IMR-90 (cell line): ENCODE measurements around the gene THBS1. TPM values are rescaled to one million over a fixed set of nuclear protein-coding genes. Genes with fewer than 3 reads are reported as not detected.

Source experiments
- ATAC-seq: fragments of 200-7000 bp; cut with Tn5 transposase; 2 replicates; pipeline ENCODE4 v1.9.1; 2020; ENCODE audit warnings: low read depth, mild to moderate bottlenecking, moderate library complexity
- BruUV-seq: library from RNA; stranded (reverse); fragments of 400-500 nt; replicated peaks from 2 replicates; lab custom pipeline; 2021; lab: Mats Ljungman, UMichigan
- CTCF ChIA-PET: fragments of 300-600 bp; formaldehyde crosslinking; extraction: SDS; loops from one replicate; lab custom pipeline; 2021; ENCODE audit warnings: antibody characterized with exemption; lab: Yijun Ruan, JAX
- POLR2A ChIA-PET: fragments of 300-600 bp; sonication (Branson Sonifier 250); formaldehyde crosslinking; loops from one replicate; lab custom pipeline; 2022; ENCODE audit warnings: antibody characterized with exemption; ENCODE audit not compliant: unreplicated experiment; lab: Charles Lee
- DNase-seq: peaks from one replicate; pipeline ENCODE4 v3.0.0; 2013
- H2AFZ ChIP-seq: replicated peaks from 2 replicates; pipeline ENCODE3; 2013; ENCODE audit warnings: low read length, mild to moderate bottlenecking; ENCODE audit not compliant: poor library complexity
- H2AK5ac ChIP-seq: 2 replicates; pipeline ENCODE4 v1.6.1; 2013; ENCODE audit warnings: low read depth, low read length, inconsistent platforms
- H2AK9ac ChIP-seq: replicated peaks from 2 replicates; pipeline ENCODE3; 2013; ENCODE audit warnings: mild to moderate bottlenecking, low read depth, low read length, moderate library complexity; ENCODE audit not compliant: poor library complexity
- H2BK120ac ChIP-seq: 2 replicates; pipeline ENCODE4 v1.6.1; 2013; ENCODE audit warnings: low read depth, low read length, inconsistent platforms
- H2BK15ac ChIP-seq: 3 replicates; pipeline ENCODE4 v1.6.1; 2013; ENCODE audit warnings: low read depth, low read length, inconsistent platforms
- H2BK20ac ChIP-seq: 2 replicates; pipeline ENCODE4 v1.6.1; 2013; ENCODE audit warnings: low read depth, mild to moderate bottlenecking, inconsistent platforms, low read length, moderate library complexity
- H2BK5ac ChIP-seq: 2 replicates; pipeline ENCODE4 v1.6.1; 2013; ENCODE audit warnings: mild to moderate bottlenecking, low read depth, low read length, inconsistent platforms; ENCODE audit not compliant: poor library complexity, severe bottlenecking
- H3K14ac ChIP-seq: replicated peaks from 2 replicates; pipeline ENCODE4 v1.6.1; 2013; ENCODE audit warnings: low read depth, low read length, inconsistent platforms
- H3K18ac ChIP-seq: 2 replicates; pipeline ENCODE4 v1.6.1; 2013; ENCODE audit warnings: low read depth, low read length, control low read depth
- H3K23ac ChIP-seq: 2 replicates; pipeline ENCODE4 v1.6.1; 2013; ENCODE audit warnings: low read depth, low read length, inconsistent platforms
- H3K27ac ChIP-seq: 2 replicates; pipeline ENCODE4 v1.5.1; 2013; ENCODE audit warnings: mild to moderate bottlenecking, control low read depth, low read length; ENCODE audit not compliant: insufficient read depth
- H3K27me3 ChIP-seq: 2 replicates; pipeline ENCODE4 v1.6.1; 2013; ENCODE audit warnings: low read length; ENCODE audit not compliant: control insufficient read depth, insufficient read depth
- H3K36me3 ChIP-seq: 2 replicates; pipeline ENCODE4 v1.6.1; 2013; ENCODE audit warnings: low read length, mixed read lengths; ENCODE audit not compliant: control insufficient read depth, insufficient read depth
- H3K4ac ChIP-seq: 2 replicates; pipeline ENCODE4 v1.6.1; 2013; ENCODE audit warnings: low read depth, low read length, inconsistent platforms
- H3K4me1 ChIP-seq: 2 replicates; pipeline ENCODE4 v1.6.1; 2013; ENCODE audit warnings: low read length, mixed read lengths; ENCODE audit not compliant: control insufficient read depth, insufficient read depth
- H3K4me2 ChIP-seq: 2 replicates; pipeline ENCODE4 v1.6.1; 2013; ENCODE audit warnings: low read depth, mild to moderate bottlenecking, control low read depth, low read length, moderate library complexity
- H3K4me3 ChIP-seq: 2 replicates; pipeline ENCODE4 v1.5.1; 2013; ENCODE audit warnings: low read depth, mild to moderate bottlenecking, control low read depth, low read length, moderate library complexity; ENCODE audit not compliant: insufficient read depth
- H3K56ac ChIP-seq: 2 replicates; pipeline ENCODE4 v1.6.1; 2013; ENCODE audit warnings: low read length, inconsistent platforms; ENCODE audit not compliant: insufficient read depth; ENCODE audit errors: extremely low read depth
- H3K79me1 ChIP-seq, 2 experiments: 2 replicates each; pipeline ENCODE4 v1.6.1; 2013; ENCODE audit warnings: low read length in 2 of 2, inconsistent platforms in 1 of 2, low read depth in 1 of 2
- H3K9ac ChIP-seq: 2 replicates; pipeline ENCODE4 v1.6.1; 2013; ENCODE audit warnings: low read depth, low read length, control low read depth
- H3K9me1 ChIP-seq: 2 replicates; pipeline ENCODE4 v1.6.1; 2013; ENCODE audit warnings: low read length, inconsistent platforms; ENCODE audit not compliant: insufficient read depth
- H3K9me3 ChIP-seq: 2 replicates; pipeline ENCODE4 v1.6.1; 2013; ENCODE audit warnings: low read length; ENCODE audit not compliant: control insufficient read depth, insufficient read depth
- H4K20me1 ChIP-seq: 2 replicates; pipeline ENCODE4 v1.6.1; 2013; ENCODE audit warnings: low read length, inconsistent platforms; ENCODE audit not compliant: insufficient read depth
- H4K5ac ChIP-seq: 2 replicates; pipeline ENCODE4 v1.6.1; 2013; ENCODE audit warnings: mild to moderate bottlenecking, low read depth, low read length, control low read depth
- H4K8ac ChIP-seq, 2 experiments: 2 replicates each; pipeline ENCODE4 v1.6.1; 2013; ENCODE audit warnings: low read depth in 2 of 2, low read length in 2 of 2, control low read depth in 1 of 2, inconsistent platforms in 1 of 2
- H4K91ac ChIP-seq: 2 replicates; pipeline ENCODE4 v1.6.1; 2013; ENCODE audit warnings: low read depth, low read length, inconsistent platforms; ENCODE audit not compliant: insufficient read depth
- CEBPB ChIP-seq: IDR thresholded peaks from 2 replicates; pipeline ENCODE4 v1.6.1; 2012; ENCODE audit warnings: low read depth, low read length, improper control_type of control experiment
- CHD1 ChIP-seq: IDR thresholded peaks from 2 replicates; pipeline ENCODE4 v1.6.1; 2012; ENCODE audit warnings: low read depth, low read length, improper control_type of control experiment
- FOS ChIP-seq: fragments of 150-350 bp; IDR thresholded peaks from 2 replicates; pipeline ENCODE4 v1.6.1; 2016; ENCODE audit warnings: low read depth, low read length
- MAFK ChIP-seq: IDR thresholded peaks from 2 replicates; pipeline ENCODE4 v1.6.1; 2012; ENCODE audit warnings: low read depth, low read length, improper control_type of control experiment
- MAZ ChIP-seq: IDR thresholded peaks from 2 replicates; pipeline ENCODE4 v1.6.1; 2012; ENCODE audit warnings: low read depth, mild to moderate bottlenecking, low read length, improper control_type of control experiment, moderate library complexity, borderline replicate concordance
- MXI1 ChIP-seq: IDR thresholded peaks from 2 replicates; pipeline ENCODE4 v1.6.1; 2012; ENCODE audit warnings: low read depth, mild to moderate bottlenecking, low read length, moderate library complexity, borderline replicate concordance
- NFE2L2 ChIP-seq: fragments of 150-350 bp; IDR thresholded peaks from 2 replicates; pipeline ENCODE4 v1.6.1; 2016; ENCODE audit warnings: low read depth, mild to moderate bottlenecking, low read length
- POLR2A ChIP-seq: IDR thresholded peaks from 2 replicates; pipeline ENCODE4 v1.6.1; 2012; ENCODE audit warnings: mild to moderate bottlenecking, low read depth, low read length
- RAD21 ChIP-seq: IDR thresholded peaks from 2 replicates; pipeline ENCODE4 v1.6.1; 2012; ENCODE audit warnings: low read length, improper control_type of control experiment
- RCOR1 ChIP-seq: IDR thresholded peaks from 2 replicates; pipeline ENCODE4 v1.6.1; 2012; ENCODE audit warnings: mild to moderate bottlenecking, low read length, improper control_type of control experiment; ENCODE audit not compliant: insufficient replicate concordance
- SMC3 ChIP-seq: fragments of 150-350 bp; IDR thresholded peaks from 2 replicates; pipeline ENCODE4 v1.6.1; 2016; ENCODE audit warnings: low read depth, mild to moderate bottlenecking, antibody characterized with exemption, low read length, moderate library complexity
- whole genome bisulfite sequencing, 2 experiments: methylation state at CpG; one replicate each; pipeline versions ENCODE4 v1.1.5 to v1.1.7; 2013; ENCODE audit warnings: missing lambda C conversion rate in 2 of 2; ENCODE audit not compliant: insufficient read length in 1 of 2; ENCODE audit errors: extremely low coverage in 2 of 2; 5-methylcytosine and 5-hydroxymethylcytosine counted together
- dilution Hi-C: fragments of 300-500 bp; cut with HindIII; formaldehyde crosslinking; loops from one replicate; pipeline ENCODE4 v1.14.3; 2018; ENCODE audit warnings: low sequenced_read_pairs; ENCODE audit not compliant: unreplicated experiment
- in situ Hi-C: fragments of 300-500 bp; cut with MboI; formaldehyde crosslinking; loops from 3 replicates; pipeline ENCODE4 v1.14.3; 2019; ENCODE audit warnings: low sequenced_read_pairs, inconsistent platforms, mixed read lengths
- intact Hi-C: fragments of 100-400 bp; cut with micrococcal nuclease; formaldehyde crosslinking; loops from 2 replicates; pipeline ENCODE4 v1.10.0; 2022
- polyA plus RNA-seq, 3 experiments: library from polyadenylated mRNA; depleted of rRNA; stranded (reverse); fragments of >200 nt; gene quantifications; 2 replicates each; pipeline ENCODE4 v1.2.3, GENCODE V29; 2012; ENCODE audit warnings: low replicate concordance in 1 of 3
- total RNA-seq: library from RNA; depleted of rRNA; stranded (reverse); fragments of >200 nt; gene quantifications from 2 replicates; pipeline ENCODE4 v1.2.3, GENCODE V29; 2012
- TF ChIP-seq, protein P1 (sequence below): fragments of 150-350 bp; IDR thresholded peaks from 2 replicates; pipeline ENCODE4 v1.6.1; 2016; ENCODE audit warnings: low read depth, mild to moderate bottlenecking, low read length, moderate library complexity, borderline replicate concordance

Gene THBS1
- total and polyA plus RNA-seq, 2 of the 4 experiments (the other 2 are of a cell fraction), result 1,562 to 4,071 TPM

DNA sequence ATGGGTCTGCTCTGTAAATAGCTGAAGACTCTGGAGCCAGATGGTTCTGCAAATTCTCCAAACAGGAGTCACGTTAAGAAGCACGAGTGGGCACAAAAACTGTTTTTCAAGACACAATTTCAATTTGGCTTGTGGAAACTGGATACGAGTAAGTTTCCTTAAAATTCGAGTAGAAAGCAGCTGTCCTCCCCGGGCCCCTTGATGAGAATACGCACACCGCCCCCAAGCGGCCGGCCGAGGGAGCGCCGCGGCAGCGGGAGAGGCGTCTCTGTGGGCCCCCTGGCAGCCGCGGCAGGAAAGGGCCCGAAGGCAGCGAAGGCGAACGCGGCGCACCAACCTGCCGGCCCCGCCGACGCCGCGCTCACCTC lies 778 bp upstream of the THBS1 start (continued):
- TF ChIP-seq CEBPB, result no peak

DNA sequence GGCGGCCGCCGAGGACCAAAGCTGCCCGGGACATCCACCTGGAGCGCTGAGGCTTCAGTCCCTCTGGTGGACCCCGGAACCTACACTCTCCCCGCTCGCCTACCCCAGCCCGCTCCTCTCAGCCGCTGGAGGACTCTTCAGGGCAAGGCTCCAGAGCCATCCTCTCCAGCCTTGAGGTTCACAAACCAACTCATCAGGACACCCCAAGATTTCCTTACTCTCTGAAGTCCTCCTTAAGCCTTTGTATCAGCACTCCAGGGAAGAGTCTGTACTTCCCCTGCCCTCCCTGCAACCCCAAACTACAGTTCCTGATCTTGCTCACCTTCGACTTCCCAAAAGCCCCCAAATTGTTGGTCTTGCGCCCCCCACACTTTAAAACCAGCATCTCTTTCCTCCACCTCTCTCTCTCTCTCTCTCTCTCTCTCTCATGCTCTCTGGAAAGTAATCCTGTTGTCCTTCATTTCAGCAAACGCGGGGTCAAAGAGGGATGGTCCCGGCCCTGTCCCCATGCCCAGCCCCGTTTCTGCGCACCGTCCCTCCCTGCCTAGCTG lies 438 bp downstream of the THBS1 start:
- peaks cover 8% of the 10 kb centered on the region for H3K4me1 ChIP-seq
- CTCF ChIA-PET, result interaction anchor here (0.8 to 1.8 kb wide), 5 partner anchors 175 to 740 kb away, joined by 3 to 5 read pairs (median 4); no protein-coding TSS in a partner anchor
- in situ Hi-C loops (loop anchor here (5.0 kb wide), 4 partner anchors 409 to 874 kb away; no protein-coding TSS in a partner anchor), intact Hi-C loops (loop anchor here (2.0 to 5.0 kb wide), 4 partner anchors 294 to 765 kb away; no protein-coding TSS in a partner anchor), dilution Hi-C loops (no loop called here)
- H2BK15ac ChIP-seq, result no peak overlapping the region
- 1% methylated on average over 11 of the region's 18 CpGs; no CpG with 5 or more reads in 1 of the 2 experiments for WGBS, 2 experiments
- peaks cover 54% of the 10 kb centered on the region for H4K20me1 ChIP-seq
- peak overlapping the region; percentile 71; the same call in 1 of the 2 replicates for H4K91ac ChIP-seq
- ATAC-seq, result peak; percentile 9
- DNase-seq, result no peak
- H3K14ac ChIP-seq, result peak overlapping the region; percentile 95
- H3K18ac ChIP-seq, result peak overlapping the region; percentile 37
- no peaks in the 10 kb centered on the region for H3K9me3 ChIP-seq
- peak overlapping the region; percentile 89 for H2AFZ ChIP-seq
- BruUV-seq, result no TSS peak
- peak overlapping the region; percentile 3 to 88; a peak in 3 of 4 replicates for H4K8ac ChIP-seq
- TF ChIP-seq SMC3, result 0 out of 2 replicates have a peak, but pooled peaks have one; percentile 0
- TF ChIP-seq, protein P1, sequence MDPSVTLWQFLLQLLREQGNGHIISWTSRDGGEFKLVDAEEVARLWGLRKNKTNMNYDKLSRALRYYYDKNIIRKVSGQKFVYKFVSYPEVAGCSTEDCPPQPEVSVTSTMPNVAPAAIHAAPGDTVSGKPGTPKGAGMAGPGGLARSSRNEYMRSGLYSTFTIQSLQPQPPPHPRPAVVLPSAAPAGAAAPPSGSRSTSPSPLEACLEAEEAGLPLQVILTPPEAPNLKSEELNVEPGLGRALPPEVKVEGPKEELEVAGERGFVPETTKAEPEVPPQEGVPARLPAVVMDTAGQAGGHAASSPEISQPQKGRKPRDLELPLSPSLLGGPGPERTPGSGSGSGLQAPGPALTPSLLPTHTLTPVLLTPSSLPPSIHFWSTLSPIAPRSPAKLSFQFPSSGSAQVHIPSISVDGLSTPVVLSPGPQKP, result no peak
- no peak for TF ChIP-seq RAD21
- TF ChIP-seq MAFK, result no peak
- TF ChIP-seq MXI1, result peak; percentile 4; the same call in 1 of the 2 replicates
- TF ChIP-seq CHD1, result peak; percentile 57; the same call in 1 of the 2 replicates
- peak; percentile 89 for TF ChIP-seq POLR2A
- no peak for TF ChIP-seq MAZ
- TF ChIP-seq RCOR1, result no peak
- TF ChIP-seq FOS, result no peak
- TF ChIP-seq NFE2L2, result no peak
- peak overlapping the region; percentile 37 for H4K5ac ChIP-seq
- H3K56ac ChIP-seq, result peak overlapping the region; percentile 74
- peak overlapping the region; percentile 95 for H3K23ac ChIP-seq
- H3K9me1 ChIP-seq, result peaks cover 13% of the 10 kb centered on the region; the same call in 1 of the 2 replicates
- H3K27ac ChIP-seq, result peak overlapping the region; percentile 78
- peak overlapping the region; percentile 12; the same call in 1 of the 2 replicates for H2BK120ac ChIP-seq
- H2AK5ac ChIP-seq, result peak overlapping the region; percentile 60; the same call in 1 of the 2 replicates
- H3K27me3 ChIP-seq, result no peaks in the 10 kb centered on the region
- peaks cover 44% of the 10 kb centered on the region for H3K36me3 ChIP-seq
- peak overlapping the region; percentile 80 for H3K4me3 ChIP-seq
- H2BK5ac ChIP-seq, result peak overlapping the region; percentile 56
- H3K4me2 ChIP-seq, result peak overlapping the region; percentile 63; the same call in 1 of the 2 replicates
- POLR2A ChIA-PET, result interaction anchor here (0.5 to 2.7 kb wide), 24 partner anchors 26 to 585 kb away, joined by 3 to 23 read pairs (median 4); no protein-coding TSS in a partner anchor
- H3K79me1 ChIP-seq, result peaks cover 7 to 49% of the 10 kb centered on the region in 2 experiments; a peak in 3 of 4 replicates
- peak overlapping the region; percentile 88 for H2AK9ac ChIP-seq
- peak overlapping the region; percentile 88 for H3K4ac ChIP-seq
- H3K9ac ChIP-seq, result peak overlapping the region; percentile 85
- no peak overlapping the region for H2BK20ac ChIP-seq
